ENCODE data around the gene SPATA24. TPM values are rescaled to one million over a fixed set of nuclear protein-coding genes. Genes with fewer than 3 reads are reported as not detected.
"Not testable (repeated sequence)": the region's sequence is repeated elsewhere in the genome, so short reads cannot be mapped to it uniquely, and the experiment has no call there.

SPATA24 gene
- polyA plus RNA-seq, 1 donor from 2014 or later: 6.7 TPM

DNA sequence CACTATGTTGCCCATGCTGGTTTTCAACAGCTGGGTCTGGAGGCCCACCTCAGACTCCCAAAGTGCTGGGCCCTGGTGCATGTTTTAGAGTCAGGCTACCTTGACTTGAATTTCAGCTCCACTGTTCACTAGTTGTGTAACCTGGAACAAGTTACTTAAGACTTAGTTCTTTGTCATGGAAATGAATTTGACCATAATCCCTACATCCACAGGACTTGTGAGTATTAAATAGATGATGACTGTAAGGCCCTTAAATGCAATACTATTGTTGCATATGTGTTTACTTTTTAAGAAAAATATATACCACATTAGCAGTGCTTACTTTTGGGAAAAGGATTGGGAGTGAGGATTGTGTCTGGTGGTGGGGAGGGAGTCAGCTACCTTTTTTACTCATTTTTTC, 45.8 kb downstream of the SPATA24 start:
- Histone ChIP-seq H3K79me2 (replicated peaks; ENCODE audit: insufficient read depth, low read length) (peaks cover 81% of the 10 kb centered on the region), H3K9me3 (ENCODE audit: low read length) (peaks cover 3% of the 10 kb centered on the region), H3K27ac (ENCODE audit: low read length) (no peak overlapping the region), H3K9me2 (ENCODE audit: insufficient read depth, low read length) (no peaks in the 10 kb centered on the region), H3K36me3 (ENCODE audit: insufficient read depth, low read length) (no peaks in the 10 kb centered on the region), H2AFZ (ENCODE audit: low read depth, low read length) (no peak overlapping the region), H3K27me3 (ENCODE audit: insufficient read depth, low read depth, low read length) (no peaks in the 10 kb centered on the region), H4K20me1 (ENCODE audit: insufficient read depth) (peaks cover 8% of the 10 kb centered on the region), H3K9ac (ENCODE audit: low read length) (no peak overlapping the region), H3F3A (ENCODE audit: insufficient read depth, low read length, poor library complexity, severe bottlenecking) (no peaks in the 10 kb centered on the region), H3K4me2 (ENCODE audit: low read length) (no peak overlapping the region), H3K4me3 (ENCODE audit: low read length) (no peak overlapping the region)
- TF ChIP-seq TAF1 (IDR thresholded peaks at IDR 0.05; ENCODE audit: low read depth): no peak
- TF ChIP-seq, protein P1, sequence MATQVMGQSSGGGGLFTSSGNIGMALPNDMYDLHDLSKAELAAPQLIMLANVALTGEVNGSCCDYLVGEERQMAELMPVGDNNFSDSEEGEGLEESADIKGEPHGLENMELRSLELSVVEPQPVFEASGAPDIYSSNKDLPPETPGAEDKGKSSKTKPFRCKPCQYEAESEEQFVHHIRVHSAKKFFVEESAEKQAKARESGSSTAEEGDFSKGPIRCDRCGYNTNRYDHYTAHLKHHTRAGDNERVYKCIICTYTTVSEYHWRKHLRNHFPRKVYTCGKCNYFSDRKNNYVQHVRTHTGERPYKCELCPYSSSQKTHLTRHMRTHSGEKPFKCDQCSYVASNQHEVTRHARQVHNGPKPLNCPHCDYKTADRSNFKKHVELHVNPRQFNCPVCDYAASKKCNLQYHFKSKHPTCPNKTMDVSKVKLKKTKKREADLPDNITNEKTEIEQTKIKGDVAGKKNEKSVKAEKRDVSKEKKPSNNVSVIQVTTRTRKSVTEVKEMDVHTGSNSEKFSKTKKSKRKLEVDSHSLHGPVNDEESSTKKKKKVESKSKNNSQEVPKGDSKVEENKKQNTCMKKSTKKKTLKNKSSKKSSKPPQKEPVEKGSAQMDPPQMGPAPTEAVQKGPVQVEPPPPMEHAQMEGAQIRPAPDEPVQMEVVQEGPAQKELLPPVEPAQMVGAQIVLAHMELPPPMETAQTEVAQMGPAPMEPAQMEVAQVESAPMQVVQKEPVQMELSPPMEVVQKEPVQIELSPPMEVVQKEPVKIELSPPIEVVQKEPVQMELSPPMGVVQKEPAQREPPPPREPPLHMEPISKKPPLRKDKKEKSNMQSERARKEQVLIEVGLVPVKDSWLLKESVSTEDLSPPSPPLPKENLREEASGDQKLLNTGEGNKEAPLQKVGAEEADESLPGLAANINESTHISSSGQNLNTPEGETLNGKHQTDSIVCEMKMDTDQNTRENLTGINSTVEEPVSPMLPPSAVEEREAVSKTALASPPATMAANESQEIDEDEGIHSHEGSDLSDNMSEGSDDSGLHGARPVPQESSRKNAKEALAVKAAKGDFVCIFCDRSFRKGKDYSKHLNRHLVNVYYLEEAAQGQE (IDR thresholded peaks at IDR 0.05; ENCODE audit: borderline replicate concordance): no peak
- TF ChIP-seq EZH2 (IDR thresholded peaks at IDR 0.05; ENCODE audit: borderline replicate concordance, insufficient read depth, low read length, poor library complexity, severe bottlenecking): no peak
- no peak for TF ChIP-seq EP300 (conservative IDR thresholded peaks at IDR 0.05; ENCODE audit: poor library complexity, severe bottlenecking)
- TF ChIP-seq POLR2AphosphoS5 (IDR thresholded peaks at IDR 0.05): no peak
- no peak for TF ChIP-seq MXI1 (conservative IDR thresholded peaks at IDR 0.05; ENCODE audit: poor library complexity, severe bottlenecking)
- TF ChIP-seq SMC3 (conservative IDR thresholded peaks at IDR 0.05; ENCODE audit: poor library complexity): no peak
- no peak for TF ChIP-seq RAD21 (conservative IDR thresholded peaks at IDR 0.05)
- TF ChIP-seq, protein P2, sequence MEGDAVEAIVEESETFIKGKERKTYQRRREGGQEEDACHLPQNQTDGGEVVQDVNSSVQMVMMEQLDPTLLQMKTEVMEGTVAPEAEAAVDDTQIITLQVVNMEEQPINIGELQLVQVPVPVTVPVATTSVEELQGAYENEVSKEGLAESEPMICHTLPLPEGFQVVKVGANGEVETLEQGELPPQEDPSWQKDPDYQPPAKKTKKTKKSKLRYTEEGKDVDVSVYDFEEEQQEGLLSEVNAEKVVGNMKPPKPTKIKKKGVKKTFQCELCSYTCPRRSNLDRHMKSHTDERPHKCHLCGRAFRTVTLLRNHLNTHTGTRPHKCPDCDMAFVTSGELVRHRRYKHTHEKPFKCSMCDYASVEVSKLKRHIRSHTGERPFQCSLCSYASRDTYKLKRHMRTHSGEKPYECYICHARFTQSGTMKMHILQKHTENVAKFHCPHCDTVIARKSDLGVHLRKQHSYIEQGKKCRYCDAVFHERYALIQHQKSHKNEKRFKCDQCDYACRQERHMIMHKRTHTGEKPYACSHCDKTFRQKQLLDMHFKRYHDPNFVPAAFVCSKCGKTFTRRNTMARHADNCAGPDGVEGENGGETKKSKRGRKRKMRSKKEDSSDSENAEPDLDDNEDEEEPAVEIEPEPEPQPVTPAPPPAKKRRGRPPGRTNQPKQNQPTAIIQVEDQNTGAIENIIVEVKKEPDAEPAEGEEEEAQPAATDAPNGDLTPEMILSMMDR (IDR thresholded peaks at IDR 0.05; ENCODE audit: poor library complexity, severe bottlenecking): no peak

DNA sequence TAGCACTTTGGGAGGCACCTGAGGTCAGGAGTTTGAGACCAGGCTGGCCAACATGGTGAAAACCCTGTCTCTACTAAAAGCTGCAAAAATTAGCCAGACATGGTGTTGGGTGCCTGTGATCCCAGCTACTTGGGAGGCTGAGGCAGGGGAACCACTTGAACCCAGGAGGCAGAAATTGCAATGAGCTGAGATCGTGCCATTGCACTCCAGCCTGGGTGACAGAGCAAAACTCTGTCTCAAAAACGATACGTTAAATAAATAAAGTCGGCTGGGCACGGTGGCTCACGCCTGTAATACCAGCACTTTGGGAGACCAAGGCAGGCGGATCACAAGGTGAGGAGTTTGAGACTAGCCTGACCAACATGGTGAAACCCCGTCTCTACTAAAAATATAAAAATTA, 48.0 kb downstream of the SPATA24 start:
- not testable (repeated sequence) for H4K20me1 ChIP-seq (ENCODE audit: insufficient read depth)
- H3K79me2 ChIP-seq (replicated peaks; ENCODE audit: insufficient read depth, low read length): peaks cover 96% of the 10 kb centered on the region

DNA sequence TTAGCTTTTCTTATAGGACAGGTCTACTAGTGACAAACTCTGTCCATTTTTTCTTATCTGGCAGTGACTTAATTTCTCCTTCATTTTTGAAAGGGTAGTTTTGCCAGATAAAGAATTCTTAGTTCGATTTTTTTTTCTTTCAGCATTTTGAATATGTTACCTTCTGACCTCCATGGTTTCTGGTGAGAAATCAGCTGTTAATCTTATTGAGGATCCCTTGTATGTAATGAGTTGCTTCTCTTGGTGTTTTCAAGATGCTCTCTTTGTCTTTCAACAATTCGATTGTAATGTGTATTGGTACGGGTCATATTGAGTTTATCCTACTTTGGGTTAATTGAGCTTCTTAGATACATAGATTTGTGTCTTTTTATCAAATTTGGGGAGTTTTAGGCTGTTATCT, 49.7 kb downstream of the SPATA24 start:
- H3K9ac ChIP-seq (ENCODE audit: low read length): no peak overlapping the region

More for the DNA sequence above, 48.0 kb downstream of the SPATA24 start:
- not testable (repeated sequence) for H3K27ac ChIP-seq (ENCODE audit: low read length); H3K27me3 ChIP-seq (ENCODE audit: insufficient read depth, low read depth, low read length); H2AFZ ChIP-seq (ENCODE audit: low read depth, low read length); H3K9me3 ChIP-seq (ENCODE audit: low read length); H3K4me2 ChIP-seq (ENCODE audit: low read length); H3K36me3 ChIP-seq (ENCODE audit: insufficient read depth, low read length); H3K9ac ChIP-seq (ENCODE audit: low read length); H3F3A ChIP-seq (ENCODE audit: insufficient read depth, low read length, poor library complexity, severe bottlenecking); H3K4me3 ChIP-seq (ENCODE audit: low read length); H3K9me2 ChIP-seq (ENCODE audit: insufficient read depth, low read length)

More for the DNA sequence above, 49.7 kb downstream of the SPATA24 start:
- Histone ChIP-seq H3K27ac (ENCODE audit: low read length) (no peak overlapping the region), H3K9me3 (ENCODE audit: low read length) (peaks cover 3% of the 10 kb centered on the region), H3K36me3 (ENCODE audit: insufficient read depth, low read length) (no peaks in the 10 kb centered on the region), H3K27me3 (ENCODE audit: insufficient read depth, low read depth, low read length) (no peaks in the 10 kb centered on the region), H3K9me2 (ENCODE audit: insufficient read depth, low read length) (no peaks in the 10 kb centered on the region), H4K20me1 (ENCODE audit: insufficient read depth) (peaks cover 8% of the 10 kb centered on the region), H3K79me2 (replicated peaks; ENCODE audit: insufficient read depth, low read length) (peaks cover 89% of the 10 kb centered on the region), H3K4me2 (ENCODE audit: low read length) (no peak overlapping the region), H3F3A (ENCODE audit: insufficient read depth, low read length, poor library complexity, severe bottlenecking) (no peaks in the 10 kb centered on the region), H2AFZ (ENCODE audit: low read depth, low read length) (no peak overlapping the region), H3K4me3 (ENCODE audit: low read length) (no peak overlapping the region)
- TF ChIP-seq RAD21 (conservative IDR thresholded peaks at IDR 0.05) (no peak), SMC3 (conservative IDR thresholded peaks at IDR 0.05; ENCODE audit: poor library complexity) (no peak), EP300 (conservative IDR thresholded peaks at IDR 0.05; ENCODE audit: poor library complexity, severe bottlenecking) (no peak), EZH2 (IDR thresholded peaks at IDR 0.05; ENCODE audit: borderline replicate concordance, insufficient read depth, low read length, poor library complexity, severe bottlenecking) (no peak), MXI1 (conservative IDR thresholded peaks at IDR 0.05; ENCODE audit: poor library complexity, severe bottlenecking) (no peak), POLR2AphosphoS5 (IDR thresholded peaks at IDR 0.05) (no peak), TAF1 (IDR thresholded peaks at IDR 0.05; ENCODE audit: low read depth) (no peak)
- TF ChIP-seq, protein P1 (IDR thresholded peaks at IDR 0.05; ENCODE audit: borderline replicate concordance): no peak
- TF ChIP-seq, protein P2 (IDR thresholded peaks at IDR 0.05; ENCODE audit: poor library complexity, severe bottlenecking): no peak

Data from neural cell (in vitro differentiated cells).